Measurements from ENCODE around the gene TOR1AIP2. TPM values are rescaled to one million over a fixed set of nuclear protein-coding genes. Genes with fewer than 3 reads are reported as not detected.
A peak's percentile ranks its signal among the peaks of the same experiment; 100 is the strongest.

Gene TOR1AIP2
- total and polyA plus RNA-seq, 2 of the 13 experiments (the other 11 are each of a cell fraction or from before 2014, with no cell fraction given), result 35.2 to 65.8 TPM

DNA sequence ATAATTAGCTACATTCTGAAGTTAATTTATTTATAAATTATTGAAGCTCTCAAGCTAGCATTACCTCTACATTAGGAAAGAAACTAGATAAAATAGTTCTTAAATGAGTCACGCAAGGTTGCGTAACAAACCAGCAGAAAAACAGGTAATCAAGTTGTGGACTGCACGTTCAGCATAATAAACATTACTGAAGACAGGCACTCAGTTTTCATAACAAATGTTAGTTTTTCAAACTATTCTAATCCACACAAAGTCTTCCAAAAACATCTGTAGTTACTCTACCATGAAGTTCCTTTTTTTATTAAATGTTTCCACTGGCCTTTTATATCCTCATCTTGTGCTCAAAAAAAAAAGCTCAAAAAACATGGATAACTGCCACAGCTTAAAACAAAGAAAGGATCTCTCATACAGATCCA, 1.3 kb downstream of the TOR1AIP2 start (continued):
- TF ChIP-seq GPN1 (CRISPR knock-in tag; IDR thresholded peaks at IDR 0.05; ENCODE audit: borderline replicate concordance), result no peak
- TF ChIP-seq NFE2L2 (IDR thresholded peaks at IDR 0.05; ENCODE audit: low read length), result no peak
- TF ChIP-seq, protein P1, sequence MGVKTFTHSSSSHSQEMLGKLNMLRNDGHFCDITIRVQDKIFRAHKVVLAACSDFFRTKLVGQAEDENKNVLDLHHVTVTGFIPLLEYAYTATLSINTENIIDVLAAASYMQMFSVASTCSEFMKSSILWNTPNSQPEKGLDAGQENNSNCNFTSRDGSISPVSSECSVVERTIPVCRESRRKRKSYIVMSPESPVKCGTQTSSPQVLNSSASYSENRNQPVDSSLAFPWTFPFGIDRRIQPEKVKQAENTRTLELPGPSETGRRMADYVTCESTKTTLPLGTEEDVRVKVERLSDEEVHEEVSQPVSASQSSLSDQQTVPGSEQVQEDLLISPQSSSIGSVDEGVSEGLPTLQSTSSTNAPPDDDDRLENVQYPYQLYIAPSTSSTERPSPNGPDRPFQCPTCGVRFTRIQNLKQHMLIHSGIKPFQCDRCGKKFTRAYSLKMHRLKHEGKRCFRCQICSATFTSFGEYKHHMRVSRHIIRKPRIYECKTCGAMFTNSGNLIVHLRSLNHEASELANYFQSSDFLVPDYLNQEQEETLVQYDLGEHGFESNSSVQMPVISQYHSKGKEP (CRISPR knock-in tag; IDR thresholded peaks at IDR 0.05), result no peak
- TF ChIP-seq ZNF296 (CRISPR knock-in tag; conservative IDR thresholded peaks at IDR 0.05), result no peak
- TF ChIP-seq MXD4 (CRISPR knock-in tag; IDR thresholded peaks at IDR 0.05), result no peak
- TF ChIP-seq ZNF616 (CRISPR knock-in tag; IDR thresholded peaks at IDR 0.05; ENCODE audit: low read depth), result no peak
- no peak for TF ChIP-seq SCMH1 (CRISPR knock-in tag; IDR thresholded peaks at IDR 0.05; ENCODE audit: borderline replicate concordance)
- TF ChIP-seq ZNF235 (CRISPR knock-in tag; IDR thresholded peaks at IDR 0.05; ENCODE audit: borderline replicate concordance), result no peak
- peak; percentile 47; the same call in 1 of the 2 replicates for TF ChIP-seq JUNB (CRISPR knock-in tag; IDR thresholded peaks at IDR 0.05; ENCODE audit: borderline replicate concordance)
- no peak for TF ChIP-seq ZBTB1 (CRISPR knock-in tag; IDR thresholded peaks at IDR 0.05; ENCODE audit: borderline replicate concordance)
- TF ChIP-seq GATAD1 (CRISPR knock-in tag; IDR thresholded peaks at IDR 0.05), result no peak
- no peak for TF ChIP-seq ZNF549 (CRISPR knock-in tag; IDR thresholded peaks at IDR 0.05)
- TF ChIP-seq ONECUT2 (CRISPR knock-in tag; IDR thresholded peaks at IDR 0.05), result no peak
- 0 out of 4 replicates have a peak, but pooled peaks of 1 of the 2 experiments have one; percentile 43 for TF ChIP-seq KLF16 (CRISPR knock-in tag; IDR thresholded peaks at IDR 0.05)
- TF ChIP-seq, protein P2, sequence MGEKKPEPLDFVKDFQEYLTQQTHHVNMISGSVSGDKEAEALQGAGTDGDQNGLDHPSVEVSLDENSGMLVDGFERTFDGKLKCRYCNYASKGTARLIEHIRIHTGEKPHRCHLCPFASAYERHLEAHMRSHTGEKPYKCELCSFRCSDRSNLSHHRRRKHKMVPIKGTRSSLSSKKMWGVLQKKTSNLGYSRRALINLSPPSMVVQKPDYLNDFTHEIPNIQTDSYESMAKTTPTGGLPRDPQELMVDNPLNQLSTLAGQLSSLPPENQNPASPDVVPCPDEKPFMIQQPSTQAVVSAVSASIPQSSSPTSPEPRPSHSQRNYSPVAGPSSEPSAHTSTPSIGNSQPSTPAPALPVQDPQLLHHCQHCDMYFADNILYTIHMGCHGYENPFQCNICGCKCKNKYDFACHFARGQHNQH (CRISPR knock-in tag; IDR thresholded peaks at IDR 0.05), result no peak
- no peak for TF ChIP-seq ZNF3 (CRISPR knock-in tag; IDR thresholded peaks at IDR 0.05)
- no peak for TF ChIP-seq MBNL3 (CRISPR knock-in tag; conservative IDR thresholded peaks at IDR 0.05)
- TF ChIP-seq NFIC (IDR thresholded peaks at IDR 0.05; ENCODE audit: low read length), result peak; percentile 25; the same call in 1 of the 2 replicates
- no peak for TF ChIP-seq EHMT2 (IDR thresholded peaks at IDR 0.05; ENCODE audit: borderline replicate concordance, low read depth, low read length)
- no peak for TF ChIP-seq ZNF350 (CRISPR knock-in tag; IDR thresholded peaks at IDR 0.05; ENCODE audit: borderline replicate concordance, low read depth)
- TF ChIP-seq NONO (IDR thresholded peaks at IDR 0.05), result no peak
- TF ChIP-seq NONO (CRISPR knock-in tag; conservative IDR thresholded peaks at IDR 0.05), result no peak
- TF ChIP-seq, protein P3, sequence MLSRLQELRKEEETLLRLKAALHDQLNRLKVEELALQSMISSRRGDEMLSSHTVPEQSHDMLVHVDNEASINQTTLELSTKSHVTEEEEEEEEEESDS (CRISPR knock-in tag; IDR thresholded peaks at IDR 0.05; ENCODE audit: borderline replicate concordance), result no peak

Measured in HepG2 (cell line).